LNCAP (cell line): ENCODE results near the gene ATXN7.

Experiments used
- CTCF ChIP-seq: fragments of 450-650 bp; IDR thresholded peaks from 2 replicates; pipeline ENCODE4 v1.5.1; 2017; ENCODE audit warnings: mild to moderate bottlenecking

Gene ATXN7

GRCh38 chr3:63955036-63955650 is 91.5 kb downstream of the ATXN7 start:
- no peak for TF ChIP-seq CTCF

- TF ChIP-seq CTCF, result no peak
Observed at GRCh38 chr3:63955830-63956545, 92.3 kb downstream of the ATXN7 start.

- TF ChIP-seq CTCF, result no peak
Observed at GRCh38 chr3:63959146-63959545, 95.5 kb downstream of the ATXN7 start.

- no peak for TF ChIP-seq CTCF
Observed at GRCh38 chr3:63960048-63960711, 96.5 kb downstream of the ATXN7 start.

GRCh38 chr3:63961891-63962290 is 98.2 kb downstream of the ATXN7 start:
- peak; percentile 63 for TF ChIP-seq CTCF

GRCh38 chr3:63963496-63963895 is 99.8 kb downstream of the ATXN7 start:
- no peak for TF ChIP-seq CTCF

- TF ChIP-seq CTCF, result no peak
Observed at GRCh38 chr3:63964681-63965485, 101.2 kb downstream of the ATXN7 start.
